HEK293 (cell line): Measurements from ENCODE around the gene BTD.

Source experiments
- CTCF ChIA-PET: fragments of 350-600 bp; formaldehyde crosslinking; extraction: SDS; loops from one replicate; lab custom pipeline; 2021; ENCODE audit warnings: antibody characterized with exemption; lab: Yijun Ruan, JAX
- POLR2A ChIA-PET: fragments of 300-600 bp; formaldehyde crosslinking; extraction: SDS; loops from one replicate; lab custom pipeline; 2020; ENCODE audit warnings: antibody characterized with exemption, inconsistent platforms; lab: Yijun Ruan, JAX
- H3K27ac ChIP-seq: fragments of 200-500 bp; sonication (Bioruptor generic); 2 replicates; pipeline ENCODE4 v1.5.1; 2014; ENCODE audit warnings: low read depth, low read length, control low read depth, inconsistent platforms; ENCODE audit errors: extremely low read depth
- H3K36me3 ChIP-seq, 2 experiments: fragments of 200-500 bp in 1 of 2; sonication (Bioruptor generic) in 1 of 2; 1 replicate in 1 of 2; 2 replicates in 1 of 2; pipeline ENCODE4 v1.5.1; 2014 to 2017; ENCODE audit warnings: inconsistent platforms in 2 of 2, low read length in 2 of 2; ENCODE audit not compliant: control insufficient read depth in 2 of 2, insufficient read depth in 1 of 2
- H3K4me1 ChIP-seq: fragments of 200-500 bp; sonication (Bioruptor generic); 2 replicates; pipeline ENCODE4 v1.5.1; 2014; ENCODE audit warnings: mild to moderate bottlenecking, low read length, inconsistent platforms; ENCODE audit not compliant: control insufficient read depth, insufficient read depth
- H3K4me3 ChIP-seq: 2 replicates; pipeline ENCODE4 v1.5.1; 2011; ENCODE audit warnings: low read depth, mild to moderate bottlenecking, control low read depth, low read length, moderate library complexity
- H3K9me3 ChIP-seq: fragments of 200-500 bp; sonication (Bioruptor generic); 2 replicates; pipeline ENCODE4 v1.5.1; 2014; ENCODE audit warnings: low read depth, low read length, inconsistent platforms; ENCODE audit not compliant: control insufficient read depth, insufficient read depth
- BCL11B ChIP-seq: fragments of 450-650 bp; formaldehyde crosslinking; IDR thresholded peaks from 2 replicates; pipeline ENCODE4 v1.5.1; 2016; ENCODE audit warnings: low read depth, missing biosample characterization, missing genetic modification characterization
- EGR2 ChIP-seq: fragments of 450-650 bp; formaldehyde crosslinking; IDR thresholded peaks from 2 replicates; pipeline ENCODE4 v1.5.1; 2016; ENCODE audit warnings: low read depth, missing biosample characterization, missing genetic modification characterization
- KLF7 ChIP-seq: fragments of 450-650 bp; formaldehyde crosslinking; IDR thresholded peaks from 2 replicates; pipeline ENCODE4 v1.5.1; 2016; ENCODE audit warnings: missing biosample characterization, missing genetic modification characterization, borderline replicate concordance
- MZF1 ChIP-seq: fragments of 450-650 bp; formaldehyde crosslinking; IDR thresholded peaks from 2 replicates; pipeline ENCODE4 v1.5.1; 2017; ENCODE audit warnings: missing biosample characterization, missing genetic modification characterization, borderline replicate concordance
- REPIN1 ChIP-seq: fragments of 450-650 bp; formaldehyde crosslinking; IDR thresholded peaks from 2 replicates; pipeline ENCODE4 v1.5.1; 2017; ENCODE audit warnings: missing biosample characterization, missing genetic modification characterization, low read depth
- SETDB1 ChIP-seq: IDR thresholded peaks from one replicate; pipeline ENCODE4 v1.6.1; 2017; ENCODE audit warnings: mild to moderate bottlenecking, low read length, moderate library complexity, mixed read lengths; ENCODE audit not compliant: insufficient read length
- SP2 ChIP-seq: fragments of 450-650 bp; formaldehyde crosslinking; IDR thresholded peaks from 2 replicates; pipeline ENCODE4 v1.5.1; 2016; ENCODE audit warnings: missing biosample characterization, missing genetic modification characterization
- ZBTB1 ChIP-seq: fragments of 450-650 bp; formaldehyde crosslinking; IDR thresholded peaks from 2 replicates; pipeline ENCODE4 v1.5.1; 2016; ENCODE audit warnings: missing biosample characterization, missing genetic modification characterization
- ZBTB48 ChIP-seq: fragments of 450-650 bp; formaldehyde crosslinking; IDR thresholded peaks from 2 replicates; pipeline ENCODE4 v1.5.1; 2016; ENCODE audit warnings: missing biosample characterization, missing genetic modification characterization
- ZFP3 ChIP-seq: fragments of 450-650 bp; formaldehyde crosslinking; IDR thresholded peaks from 2 replicates; pipeline ENCODE4 v1.5.1; 2016; ENCODE audit warnings: low read depth, missing biosample characterization, missing genetic modification characterization
- ZNF174 ChIP-seq: fragments of 450-650 bp; formaldehyde crosslinking; IDR thresholded peaks from 2 replicates; pipeline ENCODE4 v1.5.0; 2017; ENCODE audit warnings: missing biosample characterization, mild to moderate bottlenecking, missing genetic modification characterization
- ZNF510 ChIP-seq: fragments of 450-650 bp; formaldehyde crosslinking; IDR thresholded peaks from 2 replicates; pipeline ENCODE4 v1.5.1; 2018; ENCODE audit warnings: mild to moderate bottlenecking, missing genetic modification characterization, missing biosample characterization; ENCODE audit not compliant: insufficient replicate concordance
- ZNF544 ChIP-seq: fragments of 450-650 bp; formaldehyde crosslinking; IDR thresholded peaks from 2 replicates; pipeline ENCODE4 v1.5.0; 2017; ENCODE audit warnings: missing biosample characterization, missing genetic modification characterization
- ZNF548 ChIP-seq: fragments of 450-650 bp; formaldehyde crosslinking; IDR thresholded peaks from 2 replicates; pipeline ENCODE4 v1.5.1; 2016; ENCODE audit warnings: missing biosample characterization, missing genetic modification characterization
- ZNF555 ChIP-seq: fragments of 450-650 bp; formaldehyde crosslinking; conservative IDR thresholded peaks from 2 replicates; pipeline ENCODE4 v1.5.1; 2017; ENCODE audit warnings: missing biosample characterization, mild to moderate bottlenecking, missing genetic modification characterization, inconsistent platforms
- ZNF596 ChIP-seq: fragments of 450-650 bp; IDR thresholded peaks from 2 replicates; pipeline ENCODE4 v1.5.0; 2018; ENCODE audit warnings: missing biosample characterization, mild to moderate bottlenecking, missing genetic modification characterization, moderate library complexity
- ZSCAN30 ChIP-seq: fragments of 450-650 bp; IDR thresholded peaks from 2 replicates; pipeline ENCODE4 v1.5.1; 2018; ENCODE audit warnings: missing biosample characterization, mild to moderate bottlenecking, missing genetic modification characterization, moderate library complexity
- ZXDB ChIP-seq: fragments of 450-650 bp; formaldehyde crosslinking; IDR thresholded peaks from 2 replicates; pipeline ENCODE4 v1.5.1; 2016; ENCODE audit warnings: missing biosample characterization, missing genetic modification characterization
- TF ChIP-seq, protein P1 (sequence below): fragments of 450-650 bp; formaldehyde crosslinking; IDR thresholded peaks from 2 replicates; pipeline ENCODE4 v1.5.1; 2016; ENCODE audit warnings: missing biosample characterization, missing genetic modification characterization
- TF ChIP-seq, protein P2 (sequence below): fragments of 450-650 bp; formaldehyde crosslinking; IDR thresholded peaks from 2 replicates; pipeline ENCODE4 v1.5.1; 2016; ENCODE audit warnings: missing biosample characterization, missing genetic modification characterization
- TF ChIP-seq, protein P3 (sequence below): fragments of 450-650 bp; formaldehyde crosslinking; IDR thresholded peaks from 2 replicates; pipeline ENCODE4 v1.5.1; 2016; ENCODE audit warnings: missing biosample characterization, missing genetic modification characterization
- TF ChIP-seq, protein P4 (sequence below): fragments of 450-650 bp; formaldehyde crosslinking; IDR thresholded peaks from 2 replicates; pipeline ENCODE4 v1.5.1; 2016; ENCODE audit warnings: missing biosample characterization, missing genetic modification characterization
- TF ChIP-seq, protein P5 (sequence below): fragments of 450-650 bp; formaldehyde crosslinking; IDR thresholded peaks from 2 replicates; pipeline ENCODE4; 2016; ENCODE audit warnings: missing biosample characterization, missing genetic modification characterization
- TF ChIP-seq, protein P6 (sequence below): fragments of 450-650 bp; formaldehyde crosslinking; optimal IDR thresholded peaks from 2 replicates; pipeline ENCODE3; 2016; ENCODE audit warnings: missing biosample characterization, mild to moderate bottlenecking, missing genetic modification characterization
- TF ChIP-seq, protein P7 (sequence below): fragments of 450-650 bp; formaldehyde crosslinking; IDR thresholded peaks from 2 replicates; pipeline ENCODE4 v1.5.1; 2016; ENCODE audit warnings: missing biosample characterization, missing genetic modification characterization

Gene BTD

DNA sequence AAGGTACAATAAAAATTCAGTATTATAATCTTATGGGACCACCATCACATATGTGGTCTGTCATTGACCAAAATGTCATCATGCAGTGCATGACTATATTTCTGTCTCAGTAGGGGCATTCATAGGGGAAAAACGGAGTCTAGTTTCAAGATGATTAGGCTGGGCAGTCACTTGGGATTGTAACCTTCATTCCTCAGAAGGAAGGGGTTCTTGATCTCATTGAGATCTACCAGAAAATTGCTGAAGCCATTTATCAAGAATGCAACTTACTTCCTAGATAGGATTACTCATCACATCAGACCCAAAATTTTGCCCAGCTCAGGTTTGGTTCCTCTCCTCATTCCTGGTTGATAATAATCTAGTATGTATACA, 37.3 kb downstream of the BTD start:
- peaks cover 14% of the 10 kb centered on the region for H3K4me1 ChIP-seq
- POLR2A ChIA-PET: no interaction called here

DNA sequence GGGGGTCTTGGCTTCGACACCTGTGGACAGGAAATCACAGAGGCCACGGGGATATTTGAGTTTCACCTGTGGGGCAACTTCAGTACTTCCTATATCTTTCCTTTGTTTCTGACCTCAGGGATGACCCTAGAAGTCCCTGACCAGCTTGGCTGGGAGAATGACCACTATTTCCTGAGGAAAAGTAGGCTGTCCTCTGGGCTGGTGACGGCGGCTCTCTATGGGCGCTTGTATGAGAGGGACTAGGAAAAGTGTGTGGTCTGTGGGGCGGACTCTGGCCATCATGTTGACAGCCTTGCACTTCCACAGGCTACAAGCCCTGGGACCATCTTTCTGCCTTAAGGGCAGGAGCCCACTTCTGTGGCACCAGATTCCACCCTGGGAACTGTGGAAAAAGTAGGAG, 43.7 kb downstream of the BTD start:
- Histone ChIP-seq H3K4me3 (no peak overlapping the region), H3K9me3 (no peaks in the 10 kb centered on the region), H3K36me3 (peaks cover 0 to 5% of the 10 kb centered on the region in 2 experiments; a peak in 1 of 3 replicates), H3K27ac (no peak overlapping the region), H3K4me1 (no peaks in the 10 kb centered on the region)
- CTCF ChIA-PET: no interaction called here
- POLR2A ChIA-PET: no interaction called here
- TF ChIP-seq ZNF174 (tag by site-specific recombination) (no peak), KLF7 (no peak), ZBTB48 (no peak), ZSCAN30 (no peak), SP2 (tag by site-specific recombination) (no peak)
- TF ChIP-seq, protein P1, sequence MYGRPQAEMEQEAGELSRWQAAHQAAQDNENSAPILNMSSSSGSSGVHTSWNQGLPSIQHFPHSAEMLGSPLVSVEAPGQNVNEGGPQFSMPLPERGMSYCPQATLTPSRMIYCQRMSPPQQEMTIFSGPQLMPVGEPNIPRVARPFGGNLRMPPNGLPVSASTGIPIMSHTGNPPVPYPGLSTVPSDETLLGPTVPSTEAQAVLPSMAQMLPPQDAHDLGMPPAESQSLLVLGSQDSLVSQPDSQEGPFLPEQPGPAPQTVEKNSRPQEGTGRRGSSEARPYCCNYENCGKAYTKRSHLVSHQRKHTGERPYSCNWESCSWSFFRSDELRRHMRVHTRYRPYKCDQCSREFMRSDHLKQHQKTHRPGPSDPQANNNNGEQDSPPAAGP (tag by site-specific recombination): no peak

More for the DNA sequence above, 37.3 kb downstream of the BTD start:
- Histone ChIP-seq H3K27ac (no peak overlapping the region), H3K9me3 (no peaks in the 10 kb centered on the region), H3K36me3 (no peaks in the 10 kb centered on the region), H3K4me3 (no peak overlapping the region)
- no peak for TF ChIP-seq ZXDB (tag by site-specific recombination)
- TF ChIP-seq ZNF596 (tag by site-specific recombination): no peak
- TF ChIP-seq, protein P2, sequence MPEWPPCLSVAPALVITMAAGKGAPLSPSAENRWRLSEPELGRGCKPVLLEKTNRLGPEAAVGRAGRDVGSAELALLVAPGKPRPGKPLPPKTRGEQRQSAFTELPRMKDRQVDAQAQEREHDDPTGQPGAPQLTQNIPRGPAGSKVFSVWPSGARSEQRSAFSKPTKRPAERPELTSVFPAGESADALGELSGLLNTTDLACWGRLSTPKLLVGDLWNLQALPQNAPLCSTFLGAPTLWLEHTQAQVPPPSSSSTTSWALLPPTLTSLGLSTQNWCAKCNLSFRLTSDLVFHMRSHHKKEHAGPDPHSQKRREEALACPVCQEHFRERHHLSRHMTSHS (tag by site-specific recombination): no peak
- TF ChIP-seq ZNF555 (tag by site-specific recombination): no peak
- TF ChIP-seq, protein P3, sequence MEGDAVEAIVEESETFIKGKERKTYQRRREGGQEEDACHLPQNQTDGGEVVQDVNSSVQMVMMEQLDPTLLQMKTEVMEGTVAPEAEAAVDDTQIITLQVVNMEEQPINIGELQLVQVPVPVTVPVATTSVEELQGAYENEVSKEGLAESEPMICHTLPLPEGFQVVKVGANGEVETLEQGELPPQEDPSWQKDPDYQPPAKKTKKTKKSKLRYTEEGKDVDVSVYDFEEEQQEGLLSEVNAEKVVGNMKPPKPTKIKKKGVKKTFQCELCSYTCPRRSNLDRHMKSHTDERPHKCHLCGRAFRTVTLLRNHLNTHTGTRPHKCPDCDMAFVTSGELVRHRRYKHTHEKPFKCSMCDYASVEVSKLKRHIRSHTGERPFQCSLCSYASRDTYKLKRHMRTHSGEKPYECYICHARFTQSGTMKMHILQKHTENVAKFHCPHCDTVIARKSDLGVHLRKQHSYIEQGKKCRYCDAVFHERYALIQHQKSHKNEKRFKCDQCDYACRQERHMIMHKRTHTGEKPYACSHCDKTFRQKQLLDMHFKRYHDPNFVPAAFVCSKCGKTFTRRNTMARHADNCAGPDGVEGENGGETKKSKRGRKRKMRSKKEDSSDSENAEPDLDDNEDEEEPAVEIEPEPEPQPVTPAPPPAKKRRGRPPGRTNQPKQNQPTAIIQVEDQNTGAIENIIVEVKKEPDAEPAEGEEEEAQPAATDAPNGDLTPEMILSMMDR (tag by site-specific recombination): no peak
- TF ChIP-seq REPIN1 (tag by site-specific recombination): no peak
- no peak for TF ChIP-seq ZSCAN30
- TF ChIP-seq, protein P4, sequence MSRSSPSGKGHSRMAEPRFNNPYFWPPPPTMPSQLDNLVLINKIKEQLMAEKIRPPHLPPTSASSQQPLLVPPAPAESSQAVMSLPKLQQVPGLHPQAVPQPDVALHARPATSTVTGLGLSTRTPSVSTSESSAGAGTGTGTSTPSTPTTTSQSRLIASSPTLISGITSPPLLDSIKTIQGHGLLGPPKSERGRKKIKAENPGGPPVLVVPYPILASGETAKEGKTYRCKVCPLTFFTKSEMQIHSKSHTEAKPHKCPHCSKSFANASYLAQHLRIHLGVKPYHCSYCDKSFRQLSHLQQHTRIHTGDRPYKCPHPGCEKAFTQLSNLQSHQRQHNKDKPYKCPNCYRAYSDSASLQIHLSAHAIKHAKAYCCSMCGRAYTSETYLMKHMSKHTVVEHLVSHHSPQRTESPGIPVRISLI (tag by site-specific recombination): no peak
- TF ChIP-seq ZNF510 (tag by site-specific recombination): no peak
- TF ChIP-seq, protein P5, sequence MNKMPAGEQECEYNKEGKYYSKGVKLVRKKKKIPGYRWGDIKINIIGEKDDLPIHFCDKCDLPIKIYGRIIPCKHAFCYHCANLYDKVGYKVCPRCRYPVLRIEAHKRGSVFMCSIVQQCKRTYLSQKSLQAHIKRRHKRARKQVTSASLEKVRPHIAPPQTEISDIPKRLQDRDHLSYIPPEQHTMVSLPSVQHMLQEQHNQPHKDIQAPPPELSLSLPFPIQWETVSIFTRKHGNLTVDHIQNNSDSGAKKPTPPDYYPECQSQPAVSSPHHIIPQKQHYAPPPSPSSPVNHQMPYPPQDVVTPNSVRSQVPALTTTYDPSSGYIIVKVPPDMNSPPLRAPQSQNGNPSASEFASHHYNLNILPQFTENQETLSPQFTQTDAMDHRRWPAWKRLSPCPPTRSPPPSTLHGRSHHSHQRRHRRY (tag by site-specific recombination): no peak
- no peak for TF ChIP-seq ZBTB1 (tag by site-specific recombination)
- TF ChIP-seq ZNF548 (tag by site-specific recombination): no peak
- TF ChIP-seq ZFP3 (tag by site-specific recombination): no peak
- no peak for TF ChIP-seq EGR2 (tag by site-specific recombination)
- TF ChIP-seq ZNF544 (tag by site-specific recombination): no peak
- TF ChIP-seq SETDB1: no peak
- TF ChIP-seq, protein P6, sequence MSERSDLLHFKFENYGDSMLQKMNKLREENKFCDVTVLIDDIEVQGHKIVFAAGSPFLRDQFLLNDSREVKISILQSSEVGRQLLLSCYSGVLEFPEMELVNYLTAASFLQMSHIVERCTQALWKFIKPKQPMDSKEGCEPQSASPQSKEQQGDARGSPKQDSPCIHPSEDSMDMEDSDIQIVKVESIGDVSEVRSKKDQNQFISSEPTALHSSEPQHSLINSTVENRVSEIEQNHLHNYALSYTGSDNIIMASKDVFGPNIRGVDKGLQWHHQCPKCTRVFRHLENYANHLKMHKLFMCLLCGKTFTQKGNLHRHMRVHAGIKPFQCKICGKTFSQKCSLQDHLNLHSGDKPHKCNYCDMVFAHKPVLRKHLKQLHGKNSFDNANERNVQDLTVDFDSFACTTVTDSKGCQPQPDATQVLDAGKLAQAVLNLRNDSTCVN: no peak
- TF ChIP-seq BCL11B (tag by site-specific recombination): no peak
- TF ChIP-seq, protein P7, sequence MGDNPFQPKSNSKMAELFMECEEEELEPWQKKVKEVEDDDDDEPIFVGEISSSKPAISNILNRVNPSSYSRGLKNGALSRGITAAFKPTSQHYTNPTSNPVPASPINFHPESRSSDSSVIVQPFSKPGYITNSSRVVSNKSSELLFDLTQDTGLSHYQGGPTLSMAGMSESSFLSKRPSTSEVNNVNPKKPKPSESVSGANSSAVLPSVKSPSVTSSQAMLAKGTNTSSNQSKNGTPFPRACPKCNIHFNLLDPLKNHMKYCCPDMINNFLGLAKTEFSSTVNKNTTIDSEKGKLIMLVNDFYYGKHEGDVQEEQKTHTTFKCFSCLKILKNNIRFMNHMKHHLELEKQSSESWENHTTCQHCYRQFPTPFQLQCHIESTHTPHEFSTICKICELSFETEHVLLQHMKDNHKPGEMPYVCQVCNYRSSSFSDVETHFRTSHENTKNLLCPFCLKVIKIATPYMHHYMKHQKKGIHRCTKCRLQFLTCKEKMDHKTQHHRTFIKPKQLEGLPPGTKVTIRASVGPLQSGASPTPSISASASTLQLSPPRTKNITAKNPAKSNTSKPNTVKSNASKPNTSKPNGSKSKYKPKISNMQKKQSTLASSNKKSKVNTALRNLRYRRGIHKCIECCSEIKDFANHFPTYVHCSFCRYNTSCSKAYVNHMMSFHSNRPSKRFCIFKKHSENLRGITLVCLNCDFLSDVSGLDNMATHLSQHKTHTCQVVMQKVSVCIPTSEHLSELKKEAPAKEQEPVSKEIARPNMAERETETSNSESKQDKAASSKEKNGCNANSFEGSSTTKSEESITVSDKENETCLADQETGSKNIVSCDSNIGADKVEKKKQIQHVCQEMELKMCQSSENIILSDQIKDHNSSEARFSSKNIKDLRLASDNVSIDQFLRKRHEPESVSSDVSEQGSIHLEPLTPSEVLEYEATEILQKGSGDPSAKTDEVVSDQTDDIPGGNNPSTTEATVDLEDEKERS (tag by site-specific recombination): no peak
- no peak for TF ChIP-seq MZF1 (tag by site-specific recombination)
- CTCF ChIA-PET: interaction anchor here (0.6 to 1.0 kb wide), 2 partner anchors 11 to 173 kb away, joined by 3 to 4 read pairs; no protein-coding TSS in a partner anchor
